Activated CD8-positive, alpha-beta memory T cell treated with anti-CD3 and anti-CD28 coated beads for 36 hours (primary cell): Measurements from ENCODE around the gene ZNF844. TPM values are rescaled to one million over a fixed set of nuclear protein-coding genes. Genes with fewer than 3 reads are reported as not detected.

ENCODE experiments used
- total RNA-seq, 2 experiments: library from RNA; stranded (reverse); gene quantifications; one replicate each; pipeline ENCODE4 v1.2.3, GENCODE V29; 2021

ZNF844 gene
- total RNA-seq, 2 experiments from 2014 or later, result 3.0 to 3.3 TPM

Other genes starting within 250 kb of the ZNF844 start
- 1 to 10 TPM; 6.0 to 6.8 TPM for gene ZNF439, start 216.0 kb upstream of the ZNF844 start, total RNA-seq
- gene ZNF69, start 176.9 kb upstream of the ZNF844 start, total RNA-seq, result 1 to 10 TPM; 1.8 to 3.0 TPM
- gene ZNF700, start 139.6 kb upstream of the ZNF844 start, total RNA-seq, result 10 to 100 TPM in 1 of 2 experiments, 1 to 10 TPM in 1; 9.1 to 10.7 TPM
- gene ZNF763, start 99.7 kb upstream of the ZNF844 start, total RNA-seq, result 1 to 10 TPM in 1 of 2 experiments, under 1 TPM in 1; 0.80 to 1.0 TPM
- under 1 TPM; 0.65 to 0.74 TPM for gene ZNF433, start 29.1 kb upstream of the ZNF844 start, total RNA-seq
- gene ZNF878, start 11.8 kb upstream of the ZNF844 start, total RNA-seq, result under 1 TPM; 0.59 to 0.65 TPM
- 1 to 10 TPM; 2.3 to 2.7 TPM for gene ZNF20, start 75.6 kb downstream of the ZNF844 start, total RNA-seq
- gene ZNF625, start 92.0 kb downstream of the ZNF844 start, total RNA-seq, result 1 to 10 TPM; 2.8 to 3.5 TPM
- 10 to 100 TPM in 1 of 2 experiments, 1 to 10 TPM in 1; 9.2 to 10.1 TPM for gene ZNF136, start 98.4 kb downstream of the ZNF844 start, total RNA-seq
- 1 to 10 TPM; 6.4 to 6.9 TPM for gene ZNF44, start 230.2 kb downstream of the ZNF844 start, total RNA-seq